ENCODE measurements around the gene CYLD. TPM values are rescaled to one million over a fixed set of nuclear protein-coding genes. Genes with fewer than 3 reads are reported as not detected.

CYLD gene
- total RNA-seq, 2 experiments from 2014 or later: 7.4 to 14.9 TPM

GRCh38 chr16:50806099-50807062, 64.5 kb downstream of the CYLD start:
- Histone ChIP-seq H3K79me2 (ENCODE audit: insufficient read depth, low read depth, low read length) (no peaks in the 10 kb centered on the region), H3K4me1 (ENCODE audit: insufficient read depth, low read length, poor library complexity, severe bottlenecking) (no peaks in the 10 kb centered on the region), H3K4me3 (ENCODE audit: low read depth, low read length, poor library complexity, severe bottlenecking) (peak overlapping the region; percentile 45), H4K20me1 (ENCODE audit: insufficient read depth, low read length) (no peaks in the 10 kb centered on the region), H3K9me2 (ENCODE audit: insufficient read depth, low read length) (no peaks in the 10 kb centered on the region), H3K36me3 (ENCODE audit: insufficient read depth, low read length) (no peaks in the 10 kb centered on the region), H3K27ac (ENCODE audit: low read depth, low read length, poor library complexity, severe bottlenecking) (no peak overlapping the region), H2AFZ (ENCODE audit: low read length) (peak overlapping the region; percentile 38; the same call in 1 of the 2 replicates), H3K4me2 (ENCODE audit: low read length) (peak overlapping the region; percentile 65), H3K9me3 (ENCODE audit: low read length) (no peaks in the 10 kb centered on the region)
- DNase-seq (ENCODE audit: low spot score): peak; percentile 88
- intact Hi-C loops (cut with micrococcal nuclease; ENCODE audit: unreplicated experiment): loop anchor here (1.0 to 10.0 kb wide), 3 partner anchors 135 to 592 kb away; no protein-coding TSS in a partner anchor
- BruUV-seq (replicated peaks): no TSS peak
- ChIA-PET POLR2A (no interaction called here), CTCF (ENCODE audit: unreplicated experiment) (interaction anchor here (0.6 to 1.4 kb wide), 9 partner anchors 9 to 447 kb away, joined by 3 to 15 read pairs (median 4); partner anchors contain the start of gene CYLD)
- TF ChIP-seq EZH2phosphoT487 (IDR thresholded peaks at IDR 0.05; ENCODE audit: borderline replicate concordance, low read depth, low read length) (no peak), CTCF (conservative IDR thresholded peaks at IDR 0.05; ENCODE audit: low read length) (peak; percentile 99)

- CTCF ChIA-PET (ENCODE audit: unreplicated experiment): no interaction called here
- no peaks in the 10 kb centered on the region for H3K4me1 ChIP-seq (ENCODE audit: insufficient read depth, low read length, poor library complexity, severe bottlenecking)
- no peaks in the 10 kb centered on the region for H3K9me2 ChIP-seq (ENCODE audit: insufficient read depth, low read length)
- intact Hi-C loops (cut with micrococcal nuclease; ENCODE audit: unreplicated experiment): loop anchor here (10.0 kb wide), 1 partner anchor 594 kb away; no protein-coding TSS in a partner anchor
- POLR2A ChIA-PET: interaction anchor here (0.7 kb wide), 1 partner anchor 12 kb away, joined by 4 read pairs; no protein-coding TSS in a partner anchor
- H3K79me2 ChIP-seq (ENCODE audit: insufficient read depth, low read depth, low read length): no peaks in the 10 kb centered on the region
- no peak overlapping the region for H2AFZ ChIP-seq (ENCODE audit: low read length)
- DNase-seq (ENCODE audit: low spot score): no peak
- H4K20me1 ChIP-seq (ENCODE audit: insufficient read depth, low read length): no peaks in the 10 kb centered on the region
- no peak overlapping the region for H3K4me2 ChIP-seq (ENCODE audit: low read length)
- H3K27ac ChIP-seq (ENCODE audit: low read depth, low read length, poor library complexity, severe bottlenecking): no peak overlapping the region
- no peaks in the 10 kb centered on the region for H3K36me3 ChIP-seq (ENCODE audit: insufficient read depth, low read length)
- TF ChIP-seq CTCF (conservative IDR thresholded peaks at IDR 0.05; ENCODE audit: low read length): no peak
- TF ChIP-seq EZH2phosphoT487 (IDR thresholded peaks at IDR 0.05; ENCODE audit: borderline replicate concordance, low read depth, low read length): no peak
- BruUV-seq (replicated peaks): no TSS peak
- no peaks in the 10 kb centered on the region for H3K9me3 ChIP-seq (ENCODE audit: low read length)
- H3K4me3 ChIP-seq (ENCODE audit: low read depth, low read length, poor library complexity, severe bottlenecking): no peak overlapping the region
These were observed 67.1 kb downstream of the CYLD start for GRCh38 chr16:50808929-50809538.
